GM23338 (cell line): ENCODE results near the gene PDZD8. TPM values are rescaled to one million over a fixed set of nuclear protein-coding genes. Genes with fewer than 3 reads are reported as not detected.

Source experiments
- ATAC-seq: fragments of 200-7000 bp; cut with Tn5 transposase; 3 replicates; pipeline ENCODE4 v1.9.1; 2020
- DNase-seq: peaks from one replicate; pipeline ENCODE4 v3.0.0-alpha.2; 2015; ENCODE audit warnings: low spot score
- H2AFZ ChIP-seq: fragments of 200-600 bp; sonication (generic); 2 replicates; pipeline ENCODE4 v1.8.0; 2016; ENCODE audit warnings: antibody characterized with exemption, mild to moderate bottlenecking, moderate library complexity
- H3F3A ChIP-seq: fragments of 200-600 bp; sonication (generic); replicated peaks from 2 replicates; pipeline ENCODE4 v1.8.0; 2017; ENCODE audit warnings: antibody characterized with exemption, mixed run types, low read depth
- H3K27ac ChIP-seq: fragments of 200-600 bp; sonication (generic); 2 replicates; pipeline ENCODE4 v1.6.1; 2016; ENCODE audit warnings: low read depth
- H3K27me3 ChIP-seq: fragments of 200-600 bp; sonication (generic); 2 replicates; pipeline ENCODE4 v1.8.0; 2016; ENCODE audit warnings: mild to moderate bottlenecking, mixed run types, moderate library complexity; ENCODE audit not compliant: insufficient read depth
- H3K36me3 ChIP-seq: fragments of 200-600 bp; sonication (generic); 2 replicates; pipeline ENCODE4 v1.8.0; 2016; ENCODE audit warnings: mild to moderate bottlenecking; ENCODE audit not compliant: insufficient read depth
- H3K4me1 ChIP-seq: fragments of 200-600 bp; sonication (generic); 2 replicates; pipeline ENCODE4 v1.8.0; 2016; ENCODE audit warnings: mild to moderate bottlenecking, moderate library complexity; ENCODE audit not compliant: insufficient read depth
- H3K4me2 ChIP-seq: fragments of 200-600 bp; sonication (generic); 2 replicates; pipeline ENCODE4 v1.7.1; 2017; ENCODE audit warnings: mixed run types
- H3K4me3 ChIP-seq: fragments of 200-600 bp; sonication (generic); 2 replicates; pipeline ENCODE4 v1.6.1; 2016; ENCODE audit warnings: mixed run types
- H3K79me2 ChIP-seq: fragments of 200-600 bp; sonication (generic); replicated peaks from 2 replicates; pipeline ENCODE4 v1.8.0; 2017; ENCODE audit warnings: mild to moderate bottlenecking; ENCODE audit not compliant: insufficient read depth
- H3K9me2 ChIP-seq: fragments of 200-600 bp; sonication (generic); 2 replicates; pipeline ENCODE4 v1.8.0; 2017; ENCODE audit not compliant: insufficient read depth
- H4K20me1 ChIP-seq: fragments of 200-600 bp; sonication (generic); replicated peaks from 2 replicates; pipeline ENCODE4 v1.8.0; 2017; ENCODE audit warnings: mild to moderate bottlenecking; ENCODE audit not compliant: insufficient read depth
- H3K27ac Mint-ChIP-seq: 2 replicates; pipeline ENCODE4 v1.8.0; 2020; ENCODE audit warnings: inconsistent platforms, mild to moderate bottlenecking, moderate library complexity, mixed read lengths
- H3K27me3 Mint-ChIP-seq: 3 replicates; pipeline ENCODE4 v1.8.0; 2022; ENCODE audit warnings: low read depth, mild to moderate bottlenecking, moderate library complexity, mixed read lengths, inconsistent platforms; ENCODE audit not compliant: insufficient read depth, poor library complexity
- H3K36me3 Mint-ChIP-seq: 3 replicates; pipeline ENCODE4 v1.8.0; 2021; ENCODE audit warnings: low read depth, mild to moderate bottlenecking, inconsistent platforms, moderate library complexity, mixed read lengths
- H3K4me1 Mint-ChIP-seq: 3 replicates; pipeline ENCODE4 v1.8.0; 2020; ENCODE audit warnings: mild to moderate bottlenecking, inconsistent platforms, mixed read lengths
- H3K4me3 Mint-ChIP-seq: 3 replicates; pipeline ENCODE4 v1.8.0; 2021; ENCODE audit warnings: moderate library complexity, mild to moderate bottlenecking, inconsistent platforms, mixed read lengths
- H3K9me3 Mint-ChIP-seq: 3 replicates; pipeline ENCODE4 v1.8.0; 2020; ENCODE audit warnings: moderate library complexity, mild to moderate bottlenecking, inconsistent platforms, mixed read lengths
- polyA plus RNA-seq: library from polyadenylated mRNA; unstranded; fragments of >200 nt; fragmentation: Nextera tagmentation; extraction: Ambion mirVana; gene quantifications from 2 replicates; pipeline ENCODE4 v1.2.1, GENCODE V29; 2016
- total RNA-seq: library from RNA; depleted of rRNA; stranded (reverse); fragments of >200 nt; shearing (Covaris generic); gene quantifications from 2 replicates; pipeline ENCODE4 v1.2.3, GENCODE V29; 2014
- TF ChIP-seq, protein P1 (sequence below): IDR thresholded peaks from one replicate; pipeline ENCODE4 v1.6.1; 2018; ENCODE audit warnings: antibody characterized with exemption; ENCODE audit not compliant: unreplicated experiment
- TF ChIP-seq, protein P2 (sequence below): fragments of 250-450 bp; sonication (Bioruptor Pico); IDR thresholded peaks from 2 replicates; pipeline ENCODE4 v1.5.0; 2020; ENCODE audit warnings: mild to moderate bottlenecking, moderate library complexity

PDZD8 gene
- total and polyA plus RNA-seq, 2 experiments from 2014 or later, result 11.4 to 28.6 TPM

DNA sequence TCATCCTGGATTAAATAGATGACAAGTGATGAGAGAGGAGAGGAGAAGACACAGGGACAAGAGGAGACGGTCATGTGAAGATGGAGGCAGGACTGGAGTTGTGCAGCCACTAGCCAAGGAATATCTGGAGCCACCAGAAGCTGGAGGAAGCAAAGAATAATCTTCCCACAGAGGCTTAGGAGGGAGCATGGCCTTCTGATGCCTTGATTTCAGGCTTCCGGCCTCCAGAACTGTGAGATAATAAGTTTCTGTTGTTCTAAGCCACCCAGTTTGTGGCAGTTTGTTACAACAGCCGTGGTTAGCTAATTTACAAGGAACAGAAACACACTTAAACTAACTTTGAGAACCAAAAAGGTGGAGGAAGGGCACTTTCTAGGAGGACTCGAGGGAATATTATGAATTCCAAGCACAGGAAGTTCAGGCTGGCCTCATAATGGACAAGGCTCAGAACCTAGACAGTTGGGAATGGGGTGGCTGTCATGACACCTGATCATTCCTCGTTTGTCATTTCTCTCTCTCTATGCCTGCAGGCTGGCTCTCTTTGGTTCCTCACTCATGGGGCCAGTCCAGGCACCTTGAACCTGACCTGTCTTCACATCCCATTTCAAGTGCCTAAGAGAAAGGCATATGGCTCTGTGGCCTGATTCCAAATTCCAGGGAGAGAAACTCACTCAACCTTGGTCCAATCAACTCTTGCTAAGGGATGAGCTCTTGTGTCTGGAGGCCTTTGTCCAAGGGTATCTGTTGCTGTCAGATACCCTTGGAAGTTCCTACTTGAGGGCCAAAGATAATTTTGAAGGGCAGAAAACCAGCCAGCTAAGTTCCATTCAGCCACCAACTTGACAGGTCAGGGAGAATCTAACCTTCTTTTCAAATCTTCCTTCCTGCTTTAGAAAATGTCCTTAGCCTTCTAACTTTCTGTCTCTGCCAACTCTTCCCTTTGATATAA, 33.5 kb upstream of the PDZD8 start:
- no peaks in the 10 kb centered on the region for H3K4me1 ChIP-seq
- DNase-seq (no peak), ATAC-seq (no peak)
- Mint-ChIP-seq H3K4me3 (no peak overlapping the region), H3K27me3 (peaks cover 7% of the 10 kb centered on the region), H3K9me3 (no peaks in the 10 kb centered on the region; the same call in 2 of the 3 replicates), H3K27ac (no peak overlapping the region), H3K4me1 (peaks cover 19% of the 10 kb centered on the region), H3K36me3 (no peaks in the 10 kb centered on the region)
- no peaks in the 10 kb centered on the region for H4K20me1 ChIP-seq
- H3K79me2 ChIP-seq, result no peaks in the 10 kb centered on the region
- H3K36me3 ChIP-seq, result no peaks in the 10 kb centered on the region
- TF ChIP-seq, protein P1, sequence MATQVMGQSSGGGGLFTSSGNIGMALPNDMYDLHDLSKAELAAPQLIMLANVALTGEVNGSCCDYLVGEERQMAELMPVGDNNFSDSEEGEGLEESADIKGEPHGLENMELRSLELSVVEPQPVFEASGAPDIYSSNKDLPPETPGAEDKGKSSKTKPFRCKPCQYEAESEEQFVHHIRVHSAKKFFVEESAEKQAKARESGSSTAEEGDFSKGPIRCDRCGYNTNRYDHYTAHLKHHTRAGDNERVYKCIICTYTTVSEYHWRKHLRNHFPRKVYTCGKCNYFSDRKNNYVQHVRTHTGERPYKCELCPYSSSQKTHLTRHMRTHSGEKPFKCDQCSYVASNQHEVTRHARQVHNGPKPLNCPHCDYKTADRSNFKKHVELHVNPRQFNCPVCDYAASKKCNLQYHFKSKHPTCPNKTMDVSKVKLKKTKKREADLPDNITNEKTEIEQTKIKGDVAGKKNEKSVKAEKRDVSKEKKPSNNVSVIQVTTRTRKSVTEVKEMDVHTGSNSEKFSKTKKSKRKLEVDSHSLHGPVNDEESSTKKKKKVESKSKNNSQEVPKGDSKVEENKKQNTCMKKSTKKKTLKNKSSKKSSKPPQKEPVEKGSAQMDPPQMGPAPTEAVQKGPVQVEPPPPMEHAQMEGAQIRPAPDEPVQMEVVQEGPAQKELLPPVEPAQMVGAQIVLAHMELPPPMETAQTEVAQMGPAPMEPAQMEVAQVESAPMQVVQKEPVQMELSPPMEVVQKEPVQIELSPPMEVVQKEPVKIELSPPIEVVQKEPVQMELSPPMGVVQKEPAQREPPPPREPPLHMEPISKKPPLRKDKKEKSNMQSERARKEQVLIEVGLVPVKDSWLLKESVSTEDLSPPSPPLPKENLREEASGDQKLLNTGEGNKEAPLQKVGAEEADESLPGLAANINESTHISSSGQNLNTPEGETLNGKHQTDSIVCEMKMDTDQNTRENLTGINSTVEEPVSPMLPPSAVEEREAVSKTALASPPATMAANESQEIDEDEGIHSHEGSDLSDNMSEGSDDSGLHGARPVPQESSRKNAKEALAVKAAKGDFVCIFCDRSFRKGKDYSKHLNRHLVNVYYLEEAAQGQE, result no peak
- TF ChIP-seq, protein P2, sequence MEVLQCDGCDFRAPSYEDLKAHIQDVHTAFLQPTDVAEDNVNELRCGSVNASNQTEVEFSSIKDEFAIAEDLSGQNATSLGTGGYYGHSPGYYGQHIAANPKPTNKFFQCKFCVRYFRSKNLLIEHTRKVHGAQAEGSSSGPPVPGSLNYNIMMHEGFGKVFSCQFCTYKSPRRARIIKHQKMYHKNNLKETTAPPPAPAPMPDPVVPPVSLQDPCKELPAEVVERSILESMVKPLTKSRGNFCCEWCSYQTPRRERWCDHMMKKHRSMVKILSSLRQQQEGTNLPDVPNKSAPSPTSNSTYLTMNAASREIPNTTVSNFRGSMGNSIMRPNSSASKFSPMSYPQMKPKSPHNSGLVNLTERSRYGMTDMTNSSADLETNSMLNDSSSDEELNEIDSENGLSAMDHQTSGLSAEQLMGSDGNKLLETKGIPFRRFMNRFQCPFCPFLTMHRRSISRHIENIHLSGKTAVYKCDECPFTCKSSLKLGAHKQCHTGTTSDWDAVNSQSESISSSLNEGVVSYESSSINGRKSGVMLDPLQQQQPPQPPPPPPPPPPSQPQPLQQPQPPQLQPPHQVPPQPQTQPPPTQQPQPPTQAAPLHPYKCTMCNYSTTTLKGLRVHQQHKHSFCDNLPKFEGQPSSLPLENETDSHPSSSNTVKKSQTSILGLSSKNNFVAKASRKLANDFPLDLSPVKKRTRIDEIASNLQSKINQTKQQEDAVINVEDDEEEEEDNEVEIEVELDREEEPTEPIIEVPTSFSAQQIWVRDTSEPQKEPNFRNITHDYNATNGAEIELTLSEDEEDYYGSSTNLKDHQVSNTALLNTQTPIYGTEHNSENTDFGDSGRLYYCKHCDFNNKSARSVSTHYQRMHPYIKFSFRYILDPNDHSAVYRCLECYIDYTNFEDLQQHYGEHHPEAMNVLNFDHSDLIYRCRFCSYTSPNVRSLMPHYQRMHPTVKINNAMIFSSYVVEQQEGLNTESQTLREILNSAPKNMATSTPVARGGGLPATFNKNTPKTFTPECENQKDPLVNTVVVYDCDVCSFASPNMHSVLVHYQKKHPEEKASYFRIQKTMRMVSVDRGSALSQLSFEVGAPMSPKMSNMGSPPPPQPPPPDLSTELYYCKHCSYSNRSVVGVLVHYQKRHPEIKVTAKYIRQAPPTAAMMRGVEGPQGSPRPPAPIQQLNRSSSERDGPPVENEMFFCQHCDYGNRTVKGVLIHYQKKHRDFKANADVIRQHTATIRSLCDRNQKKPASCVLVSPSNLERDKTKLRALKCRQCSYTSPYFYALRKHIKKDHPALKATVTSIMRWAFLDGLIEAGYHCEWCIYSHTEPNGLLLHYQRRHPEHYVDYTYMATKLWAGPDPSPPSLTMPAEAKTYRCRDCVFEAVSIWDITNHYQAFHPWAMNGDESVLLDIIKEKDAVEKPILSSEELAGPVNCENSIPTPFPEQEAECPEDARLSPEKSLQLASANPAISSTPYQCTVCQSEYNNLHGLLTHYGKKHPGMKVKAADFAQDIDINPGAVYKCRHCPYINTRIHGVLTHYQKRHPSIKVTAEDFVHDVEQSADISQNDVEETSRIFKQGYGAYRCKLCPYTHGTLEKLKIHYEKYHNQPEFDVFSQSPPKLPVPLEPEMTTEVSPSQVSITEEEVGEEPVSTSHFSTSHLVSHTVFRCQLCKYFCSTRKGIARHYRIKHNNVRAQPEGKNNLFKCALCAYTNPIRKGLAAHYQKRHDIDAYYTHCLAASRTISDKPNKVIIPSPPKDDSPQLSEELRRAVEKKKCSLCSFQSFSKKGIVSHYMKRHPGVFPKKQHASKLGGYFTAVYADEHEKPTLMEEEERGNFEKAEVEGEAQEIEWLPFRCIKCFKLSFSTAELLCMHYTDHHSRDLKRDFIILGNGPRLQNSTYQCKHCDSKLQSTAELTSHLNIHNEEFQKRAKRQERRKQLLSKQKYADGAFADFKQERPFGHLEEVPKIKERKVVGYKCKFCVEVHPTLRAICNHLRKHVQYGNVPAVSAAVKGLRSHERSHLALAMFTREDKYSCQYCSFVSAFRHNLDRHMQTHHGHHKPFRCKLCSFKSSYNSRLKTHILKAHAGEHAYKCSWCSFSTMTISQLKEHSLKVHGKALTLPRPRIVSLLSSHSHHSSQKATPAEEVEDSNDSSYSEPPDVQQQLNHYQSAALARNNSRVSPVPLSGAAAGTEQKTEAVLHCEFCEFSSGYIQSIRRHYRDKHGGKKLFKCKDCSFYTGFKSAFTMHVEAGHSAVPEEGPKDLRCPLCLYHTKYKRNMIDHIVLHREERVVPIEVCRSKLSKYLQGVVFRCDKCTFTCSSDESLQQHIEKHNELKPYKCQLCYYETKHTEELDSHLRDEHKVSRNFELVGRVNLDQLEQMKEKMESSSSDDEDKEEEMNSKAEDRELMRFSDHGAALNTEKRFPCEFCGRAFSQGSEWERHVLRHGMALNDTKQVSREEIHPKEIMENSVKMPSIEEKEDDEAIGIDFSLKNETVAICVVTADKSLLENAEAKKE (CRISPR knock-in tag), result no peak
- no peaks in the 10 kb centered on the region for H3F3A ChIP-seq
- no peak overlapping the region for H3K27ac ChIP-seq
- H2AFZ ChIP-seq, result no peak overlapping the region
- H3K9me2 ChIP-seq, result no peaks in the 10 kb centered on the region
- no peak overlapping the region for H3K4me3 ChIP-seq
- H3K27me3 ChIP-seq, result no peaks in the 10 kb centered on the region
- H3K4me2 ChIP-seq, result no peak overlapping the region
